Fibroblast of lung (primary cell): Measurements from ENCODE around the gene DLK1.

ENCODE experiments used
- CTCF ChIP-seq, 2 donors: IDR thresholded peaks in 1 of 2; conservative IDR thresholded peaks in 1 of 2; 1 replicate in 1 of 2; 2 replicates in 1 of 2; pipeline ENCODE4 v1.5.1; 2011 to 2012; ENCODE audit warnings: low read length in 2 of 2, control low read depth in 1 of 2, inconsistent platforms in 1 of 2, low read depth in 1 of 2, mild to moderate bottlenecking in 1 of 2
- EZH2 ChIP-seq: IDR thresholded peaks from 2 replicates; pipeline ENCODE4 v1.5.1; 2012; ENCODE audit warnings: low read length, control low read depth, mild to moderate bottlenecking; ENCODE audit errors: missing control alignments

GRCh38 chr14:100746326-100746725 is 19.6 kb downstream of the DLK1 start:
- TF ChIP-seq CTCF (conservative IDR thresholded peaks at IDR 0.05 in 1 of 2, IDR thresholded peaks at IDR 0.05 in 1 of 2; ENCODE audit: low read depth in 1 of 2, low read length in 2 of 2) (no peak), EZH2 (no peak)
